ENCODE results near the gene MPPE1.
"Not testable (repeated sequence)": the region's sequence is repeated elsewhere in the genome, so short reads cannot be mapped to it uniquely, and the experiment has no call there.

Gene MPPE1

DNA sequence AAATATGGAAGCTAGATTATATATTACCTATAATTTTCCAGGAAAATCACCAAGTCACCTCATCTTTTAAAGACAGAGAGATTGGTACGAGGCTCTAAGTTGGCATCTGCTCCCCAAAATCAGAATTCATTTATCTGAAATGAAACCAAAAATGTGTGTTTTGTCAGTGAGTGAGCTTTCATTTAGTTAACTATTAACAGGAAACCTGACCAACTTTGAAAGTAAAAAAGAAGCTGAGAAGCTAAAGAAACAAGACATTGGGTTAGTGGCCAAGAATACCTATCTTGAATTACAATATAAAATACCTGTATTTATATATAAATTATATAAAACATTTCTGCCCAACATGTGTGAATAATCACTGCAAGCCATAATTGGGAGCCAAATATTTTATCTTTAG lies 1.9 kb downstream of the MPPE1 start:
- FAIRE-seq (no peak), DNase-seq (ENCODE audit: insufficient read length, low spot score) (no peak)
- no peak for TF ChIP-seq POLR2A (IDR thresholded peaks at IDR 0.05; ENCODE audit: low read depth, low read length)

GRCh38 chr18:11905613-11906012 lies 2.5 kb downstream of the MPPE1 start:
- TF ChIP-seq POLR2A (IDR thresholded peaks at IDR 0.05; ENCODE audit: low read depth, low read length), result no peak
- FAIRE-seq, result no peak

DNA sequence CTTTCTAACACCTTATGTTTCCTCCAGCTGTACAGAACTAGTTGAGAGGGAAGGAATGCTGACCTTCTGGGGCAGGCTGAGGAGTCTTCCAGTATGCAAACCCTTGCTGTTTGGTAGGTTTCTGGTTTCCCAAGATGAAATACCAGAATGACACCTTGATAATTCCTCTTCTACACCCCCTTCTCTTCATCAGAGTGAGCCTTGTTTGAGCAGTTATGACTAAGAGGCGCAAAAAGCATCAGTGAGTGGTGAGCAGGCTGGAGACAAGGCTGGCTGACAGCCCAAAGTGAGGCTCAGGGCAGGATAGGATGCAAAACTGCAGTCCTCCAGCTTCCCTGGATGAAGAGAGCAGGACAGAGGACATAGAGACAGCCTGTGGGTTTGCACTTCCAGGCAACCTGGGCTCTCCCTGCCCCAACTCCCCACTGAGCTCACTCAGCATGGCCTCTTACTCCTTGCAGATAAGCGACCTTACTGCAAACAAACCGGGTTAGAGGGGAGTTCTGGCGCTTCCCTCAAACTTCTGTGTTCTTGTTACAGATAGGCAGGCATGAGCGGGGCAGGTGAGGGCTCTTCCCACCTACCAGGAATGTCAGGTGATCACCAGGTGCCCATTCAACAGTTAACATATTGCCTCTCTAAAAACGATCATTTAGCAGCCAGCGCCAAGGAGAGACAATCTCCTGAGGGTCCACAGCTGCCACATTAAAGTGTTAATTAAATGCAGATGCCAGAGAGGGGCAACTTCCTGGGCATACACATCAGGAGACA lies 5.4 kb downstream of the MPPE1 start:
- TF ChIP-seq POLR2A (IDR thresholded peaks at IDR 0.05; ENCODE audit: low read depth, low read length), result no peak
- FAIRE-seq (no peak), DNase-seq (ENCODE audit: insufficient read length, low spot score) (no peak)

More at GRCh38 chr18:11905613-11906012, 2.5 kb downstream of the MPPE1 start:
- no peak for DNase-seq (ENCODE audit: insufficient read length, low spot score)

DNA sequence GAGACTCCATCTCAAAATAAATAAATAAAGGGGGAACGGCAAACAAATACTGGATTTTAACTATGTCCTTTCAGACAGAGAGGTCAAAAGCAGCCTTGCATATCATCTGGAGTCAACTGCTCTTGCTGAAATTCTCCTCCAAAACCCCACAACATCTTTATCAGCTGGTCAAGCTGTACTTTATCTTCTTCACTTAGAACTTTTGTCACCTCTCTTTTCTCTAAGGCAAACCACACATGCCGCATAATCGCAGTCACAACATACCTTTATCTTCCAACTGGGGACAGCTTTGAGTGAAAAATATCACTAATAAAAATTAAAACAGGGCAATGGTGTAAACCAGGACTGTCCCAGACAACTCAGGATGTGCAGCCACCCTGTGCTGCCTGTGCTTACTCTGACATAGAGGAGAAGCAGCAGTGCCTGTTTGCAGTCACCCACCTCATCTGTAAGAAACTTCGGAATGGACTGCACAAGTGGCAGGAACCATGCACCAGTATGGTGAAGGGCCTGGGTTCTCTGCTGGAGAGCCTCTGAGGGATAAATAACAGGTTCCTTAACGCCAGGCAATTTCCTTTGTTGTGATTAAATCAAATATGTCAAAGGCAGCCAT lies 6.2 kb downstream of the MPPE1 start:
- TF ChIP-seq POLR2A (IDR thresholded peaks at IDR 0.05; ENCODE audit: low read depth, low read length), result no peak
- FAIRE-seq (no peak), DNase-seq (ENCODE audit: insufficient read length, low spot score) (no peak)

DNA sequence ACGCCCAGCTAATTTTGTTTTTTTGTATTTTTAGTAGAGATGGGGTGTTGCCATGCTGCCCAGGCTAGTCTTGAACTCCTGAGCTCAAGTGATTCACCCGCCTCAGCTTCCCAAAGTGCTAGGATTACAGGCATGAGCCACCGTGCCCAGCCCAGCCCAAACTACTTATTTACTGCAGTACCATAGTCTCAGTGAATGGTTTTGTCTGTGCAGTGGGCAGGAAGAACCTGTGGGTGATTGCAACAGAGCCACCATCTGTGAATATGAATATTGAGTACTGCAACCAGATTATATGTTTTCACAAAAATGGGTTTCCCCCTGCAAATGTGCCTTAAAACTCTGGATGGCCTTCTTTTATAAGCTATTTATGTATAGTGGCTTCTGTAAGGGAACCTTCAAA lies 9.1 kb downstream of the MPPE1 start:
- FAIRE-seq, result no peak
- no peak for TF ChIP-seq POLR2A (IDR thresholded peaks at IDR 0.05; ENCODE audit: low read depth, low read length)
- no peak for DNase-seq (ENCODE audit: insufficient read length, low spot score)

- no peak for FAIRE-seq
- no peak for DNase-seq (ENCODE audit: insufficient read length, low spot score)
- no peak for TF ChIP-seq POLR2A (IDR thresholded peaks at IDR 0.05; ENCODE audit: low read depth, low read length)
Observed at GRCh38 chr18:11897781-11898180, 10.3 kb downstream of the MPPE1 start.

GRCh38 chr18:11892438-11892837 lies 15.7 kb downstream of the MPPE1 start:
- DNase-seq (ENCODE audit: insufficient read length, low spot score); FAIRE-seq: not testable (repeated sequence)

DNA sequence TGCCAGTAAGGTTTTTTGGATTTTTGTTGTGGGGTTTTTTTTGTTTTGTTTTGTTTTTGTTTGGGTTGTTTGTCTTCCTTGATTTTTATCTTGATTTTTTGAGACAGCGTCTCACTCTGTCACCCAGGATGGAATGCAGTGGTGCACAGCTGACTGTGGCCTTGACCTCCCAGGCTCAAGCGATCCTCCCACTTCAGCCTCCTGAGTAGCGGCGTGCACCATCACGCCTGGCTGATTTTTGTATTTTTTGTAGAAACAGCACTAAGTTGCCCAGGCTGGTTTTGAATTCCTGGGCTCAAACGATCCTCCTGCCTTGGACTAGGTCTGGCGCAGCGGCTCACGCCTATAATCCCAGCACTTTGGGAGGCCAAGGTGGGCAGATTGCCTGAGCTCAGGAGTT lies 16.4 kb downstream of the MPPE1 start:
- no peak for DNase-seq (ENCODE audit: insufficient read length, low spot score)
- no peak for TF ChIP-seq POLR2A (IDR thresholded peaks at IDR 0.05; ENCODE audit: low read depth, low read length)
- FAIRE-seq, result no peak

DNA sequence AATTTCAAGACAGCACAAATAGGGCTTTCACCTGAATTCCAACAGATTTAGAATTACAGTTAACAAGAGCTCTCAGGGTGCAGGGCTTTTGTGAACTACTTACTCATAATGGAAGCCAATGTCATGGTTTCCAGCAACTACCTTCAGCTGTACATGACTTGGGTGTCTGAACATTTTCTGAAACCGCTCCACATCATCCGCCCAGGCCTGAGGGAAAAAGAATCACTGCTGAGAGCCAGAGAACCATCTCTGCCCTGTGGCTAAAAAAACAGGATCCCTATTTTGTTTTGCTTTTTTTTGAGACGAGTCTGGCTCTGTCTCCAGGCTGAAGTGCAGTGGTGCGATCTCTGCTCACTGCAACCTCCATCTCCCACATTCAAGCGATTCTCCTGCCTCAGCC lies 18.8 kb downstream of the MPPE1 start:
- FAIRE-seq (no peak), DNase-seq (ENCODE audit: insufficient read length, low spot score) (no peak)
- no peak for TF ChIP-seq POLR2A (IDR thresholded peaks at IDR 0.05; ENCODE audit: low read depth, low read length)

DNA sequence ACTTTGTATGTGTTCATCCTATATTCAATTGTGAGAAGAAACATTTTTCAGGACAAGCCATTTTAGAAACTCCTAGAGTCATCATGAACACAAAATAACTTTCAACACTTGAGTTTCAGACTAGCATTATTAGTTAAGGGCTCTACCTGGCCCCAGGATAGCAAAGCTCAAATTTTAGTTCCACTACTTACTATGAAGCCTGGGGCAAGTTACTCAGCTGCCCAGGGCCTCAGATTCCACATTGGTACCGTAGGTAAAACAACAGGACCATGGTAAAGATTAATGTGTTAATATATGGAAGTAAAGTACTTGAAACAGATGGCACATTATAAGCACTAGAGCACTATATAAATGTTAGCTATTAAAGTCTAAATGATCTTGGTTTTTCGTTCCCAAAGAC lies 19.4 kb downstream of the MPPE1 start:
- DNase-seq (ENCODE audit: insufficient read length, low spot score) (no peak), FAIRE-seq (no peak)
- TF ChIP-seq POLR2A (IDR thresholded peaks at IDR 0.05; ENCODE audit: low read depth, low read length), result no peak

- FAIRE-seq (no peak), DNase-seq (ENCODE audit: insufficient read length, low spot score) (no peak)
- TF ChIP-seq POLR2A (IDR thresholded peaks at IDR 0.05; ENCODE audit: low read depth, low read length), result no peak
Observed at GRCh38 chr18:11887328-11888128, 20.6 kb downstream of the MPPE1 start.

- FAIRE-seq (no peak), DNase-seq (ENCODE audit: insufficient read length, low spot score) (no peak)
- no peak for TF ChIP-seq POLR2A (IDR thresholded peaks at IDR 0.05; ENCODE audit: low read depth, low read length)
Observed at GRCh38 chr18:11886577-11887110, 21.5 kb downstream of the MPPE1 start.

- no peak for TF ChIP-seq POLR2A (IDR thresholded peaks at IDR 0.05; ENCODE audit: low read depth, low read length)
- no peak for DNase-seq (ENCODE audit: insufficient read length, low spot score)
- no peak for FAIRE-seq
Observed at GRCh38 chr18:11885278-11885947, 22.7 kb downstream of the MPPE1 start.

Measured in H54 (cell line).